Posterior cingulate gyrus (tissue), 11 donors: ENCODE results near the gene TTC19.
"Not testable (repeated sequence)": the region's sequence is repeated elsewhere in the genome, so short reads cannot be mapped to it uniquely, and the experiment has no call there.

Experiments
- DNase-seq, 10 donors: peaks; one replicate each; pipeline versions ENCODE4 v3.0.0 to v3.0.0-alpha.2; 2020 to 2021; ENCODE audit warnings: mixed read lengths in 3 of 10
- intact Hi-C: fragments of 100-400 bp; cut with DNase I; formaldehyde crosslinking; loops from one replicate; pipeline ENCODE4 v1.15.1; 2023

Gene TTC19

DNA sequence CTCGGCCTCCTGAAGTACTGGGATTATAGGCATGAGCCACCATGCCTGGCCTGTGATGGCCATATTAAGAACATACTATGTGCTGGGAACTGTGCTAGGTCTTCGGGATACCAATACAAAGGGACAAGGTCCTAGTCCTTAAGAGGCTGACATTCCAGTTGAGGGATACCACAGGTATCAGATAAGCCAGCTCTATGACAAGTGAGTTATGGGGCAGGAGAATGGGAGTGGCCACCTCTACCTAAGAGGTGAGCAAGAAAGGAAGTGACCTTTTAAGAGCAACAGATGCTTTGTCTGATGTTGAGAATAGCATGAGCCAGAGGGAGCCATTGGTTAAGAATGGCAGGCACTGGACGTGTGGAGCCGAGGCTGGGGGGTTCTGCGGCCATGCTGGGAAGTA is 27.7 kb upstream of the TTC19 start:
- no peak for DNase-seq
- intact Hi-C loops = no loop called here

- DNase-seq = no peak
- intact Hi-C loops = no loop called here
Observed at GRCh38 chr17:15972497-15972951, 27.1 kb upstream of the TTC19 start.

DNA sequence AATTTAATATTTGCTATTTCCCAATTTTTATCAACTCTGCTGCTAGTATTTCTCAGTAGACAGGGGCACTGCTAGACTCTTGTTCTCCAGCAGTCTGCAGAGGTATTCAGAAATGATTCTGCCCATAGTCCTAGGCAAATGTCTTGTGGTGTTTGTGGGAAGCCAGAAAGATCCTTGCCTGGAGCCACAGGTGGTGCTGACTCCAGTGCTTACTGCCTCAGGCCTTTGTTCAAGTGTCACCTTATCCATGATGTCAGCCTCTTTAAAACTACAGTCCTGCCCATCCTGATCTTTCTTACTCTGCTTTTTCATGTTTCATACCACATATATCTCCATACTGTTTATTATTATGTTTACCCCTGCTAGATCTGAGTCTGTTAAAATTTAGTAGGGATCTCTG is 26.6 kb upstream of the TTC19 start:
- no peak for DNase-seq
- intact Hi-C loops = no loop called here

- intact Hi-C loops = no loop called here
- no peak for DNase-seq
Observed at GRCh38 chr17:15973834-15974233, 25.8 kb upstream of the TTC19 start.

- no peak for DNase-seq
- intact Hi-C loops = no loop called here
Observed at GRCh38 chr17:15977894-15978293, 21.7 kb upstream of the TTC19 start.

DNA sequence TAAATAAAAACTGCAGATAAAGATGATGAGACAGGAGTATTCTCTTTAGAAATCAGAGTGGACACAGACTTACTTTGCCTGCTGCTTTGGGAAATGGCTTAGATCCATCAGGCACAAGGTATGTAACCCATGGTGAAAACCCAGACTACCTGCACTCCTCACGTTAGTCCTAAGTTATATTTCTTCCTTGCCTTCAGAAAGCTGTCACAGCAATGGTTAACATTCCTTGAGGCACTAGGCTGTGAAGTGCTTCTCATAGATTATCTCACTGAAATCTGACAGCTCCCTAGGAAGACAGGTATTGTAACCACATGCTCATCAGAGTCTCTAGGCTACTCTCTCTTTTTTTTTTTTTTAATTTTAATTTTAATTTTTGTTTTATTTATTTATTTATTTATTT is 21.0 kb upstream of the TTC19 start:
- intact Hi-C loops = no loop called here

DNA sequence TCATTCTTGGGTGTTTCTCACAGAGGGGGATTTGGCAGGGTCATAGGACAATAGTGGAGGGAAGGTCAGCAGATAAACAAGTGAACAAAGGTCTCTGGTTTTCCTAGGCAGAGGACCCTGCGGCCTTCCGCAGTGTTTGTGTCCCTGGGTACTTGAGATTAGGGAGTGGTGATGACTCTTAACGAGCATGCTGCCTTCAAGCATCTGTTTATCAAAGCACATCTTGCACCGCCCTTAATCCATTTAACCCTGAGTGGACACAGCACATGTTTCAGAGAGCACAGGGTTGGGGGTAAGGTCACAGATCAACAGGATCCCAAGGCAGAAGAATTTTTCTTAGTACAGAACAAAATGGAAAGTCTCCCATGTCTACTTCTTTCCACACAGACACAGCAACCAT is 20.6 kb upstream of the TTC19 start:
- intact Hi-C loops, DNase-seq: not testable (repeated sequence)

More for the DNA sequence above, 21.0 kb upstream of the TTC19 start:
- no peak for DNase-seq

DNA sequence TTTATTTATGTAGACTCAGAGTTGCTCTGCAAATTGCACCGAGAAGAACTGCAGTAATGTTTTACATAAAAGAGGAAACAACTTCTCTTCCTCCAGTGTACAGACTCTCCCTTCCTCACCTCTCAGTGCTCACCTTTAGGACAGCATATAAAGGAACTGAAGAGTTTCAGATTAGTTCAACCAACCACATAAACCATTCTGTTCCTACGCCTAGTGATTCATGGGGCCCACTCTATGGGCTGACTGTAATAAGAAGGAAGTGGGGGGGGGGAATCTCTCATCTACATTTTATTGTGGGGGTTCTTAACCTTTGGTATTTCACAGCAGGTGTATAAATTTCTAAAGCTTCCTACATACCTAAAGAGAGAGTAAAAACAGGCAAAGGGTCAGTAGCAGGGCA is 18.4 kb upstream of the TTC19 start:
- intact Hi-C loops = no loop called here
- no peak for DNase-seq

DNA sequence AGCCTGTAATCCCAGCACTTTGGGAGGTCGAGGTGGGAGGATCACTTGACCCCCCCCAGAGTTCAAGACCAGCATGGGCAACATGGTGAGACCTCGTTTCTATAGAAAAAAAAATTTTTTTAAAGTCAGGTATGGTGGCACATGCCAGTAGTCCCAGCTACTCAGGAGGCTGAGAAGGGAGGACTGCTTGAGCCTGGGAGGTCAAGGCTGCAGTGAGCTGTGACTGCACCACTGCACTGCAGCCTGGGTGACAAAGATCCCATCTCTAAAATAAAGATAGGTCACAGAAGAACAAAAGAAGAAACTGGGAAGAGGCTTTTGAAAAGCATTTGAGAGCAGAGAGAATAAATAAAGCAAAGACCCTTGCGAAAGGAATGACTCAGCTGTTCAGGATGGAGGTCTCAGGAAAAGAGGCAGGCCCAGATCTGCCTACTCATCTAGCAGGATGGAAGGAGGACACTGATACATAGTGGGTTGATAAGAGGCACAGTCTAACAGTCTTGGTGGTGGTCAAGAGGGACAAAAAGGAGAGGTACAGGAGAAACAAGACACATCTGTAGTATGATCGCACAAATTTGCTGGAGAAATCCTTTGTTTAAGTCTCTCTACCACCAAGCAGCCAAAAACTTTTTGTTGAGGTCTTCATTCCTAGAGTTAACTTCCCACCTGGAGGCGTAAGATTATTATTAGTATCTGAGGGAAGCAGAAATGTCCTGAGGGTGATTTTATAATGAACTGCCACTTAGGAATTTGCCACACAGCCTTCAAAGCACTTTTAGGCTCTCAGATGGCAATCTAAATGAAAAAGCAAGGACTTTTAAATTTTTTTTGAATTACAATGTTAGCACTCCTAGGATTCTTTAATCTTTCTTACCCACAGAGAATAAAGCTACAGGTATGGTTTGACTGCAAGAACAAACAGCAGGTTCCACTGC is 17.7 kb upstream of the TTC19 start:
- intact Hi-C loops = no loop called here
- DNase-seq = no peak

DNA sequence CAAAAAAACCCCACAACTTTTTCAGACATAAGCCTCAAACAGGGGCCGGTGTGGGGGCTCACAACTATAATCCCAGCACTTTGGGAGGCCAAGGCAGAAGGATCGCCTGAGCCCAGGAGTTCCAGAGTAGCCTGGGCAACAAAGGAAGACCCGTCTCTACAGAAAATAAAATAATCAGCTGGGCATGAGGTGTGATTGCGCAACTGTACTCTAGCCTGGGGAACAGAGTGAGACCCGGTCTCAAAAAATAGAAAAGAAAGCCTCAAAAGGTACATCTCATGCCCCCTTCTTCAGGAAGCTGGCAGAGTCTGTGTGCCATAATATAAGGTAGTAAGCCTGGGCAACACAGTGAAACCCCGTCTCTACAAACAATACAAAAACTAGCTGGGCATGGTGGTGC is 3.3 kb upstream of the TTC19 start:
- intact Hi-C loops = no loop called here
- no peak for DNase-seq

- DNase-seq = no peak
- intact Hi-C loops = loop anchor here (2.0 kb wide), 3 partner anchors 53 to 217 kb away; partner anchors contain the start of genes ADORA2B and NCOR1
Observed at GRCh38 chr17:15998031-15998562, 1.5 kb upstream of the TTC19 start.

DNA sequence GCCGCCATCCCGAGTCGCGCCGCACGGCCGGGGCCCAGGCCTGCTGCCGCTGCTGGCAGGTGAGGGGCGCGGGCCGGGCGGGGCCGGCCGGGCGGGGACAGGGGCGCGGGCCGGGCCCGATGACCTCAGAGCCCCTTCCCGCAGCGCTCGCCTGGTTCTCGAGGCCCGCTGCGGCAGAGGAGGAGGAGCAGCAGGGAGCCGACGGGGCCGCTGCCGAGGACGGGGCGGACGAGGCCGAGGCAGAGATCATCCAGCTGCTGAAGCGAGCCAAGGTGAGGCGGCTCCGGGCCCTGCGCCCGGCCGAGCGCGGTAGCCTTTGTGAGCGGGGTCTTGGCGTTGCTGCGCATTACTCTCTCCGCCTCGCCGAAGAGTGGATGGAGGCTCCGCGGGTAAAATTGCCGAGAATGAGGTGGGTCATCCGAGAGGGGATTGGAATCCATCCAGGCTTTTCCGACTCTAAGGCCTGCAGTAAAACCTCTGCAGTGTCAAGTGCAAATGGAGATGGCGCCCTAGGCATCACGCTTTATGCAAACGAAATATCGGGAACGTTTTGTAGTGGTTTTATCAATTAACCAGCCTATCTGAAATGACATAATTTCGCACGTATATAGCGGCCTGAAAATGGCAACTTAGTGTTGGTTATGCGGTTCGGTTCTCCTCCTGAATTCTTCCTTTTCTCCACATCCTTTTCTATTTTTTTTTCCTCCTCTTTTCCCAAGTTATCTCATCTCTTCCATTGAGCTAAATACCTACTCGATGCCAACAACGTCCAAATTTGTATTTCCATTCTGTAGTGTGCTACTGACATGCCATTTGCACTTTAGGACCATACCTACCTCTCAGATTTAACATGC is 577 bp downstream of the TTC19 start:
- intact Hi-C loops = loop anchor here (2.0 kb wide), 3 partner anchors 55 to 215 kb away; partner anchors contain the start of genes ADORA2B and NCOR1
- DNase-seq = peak in 5 of 10 donors; percentile 6 to 73 (median 17)

DNA sequence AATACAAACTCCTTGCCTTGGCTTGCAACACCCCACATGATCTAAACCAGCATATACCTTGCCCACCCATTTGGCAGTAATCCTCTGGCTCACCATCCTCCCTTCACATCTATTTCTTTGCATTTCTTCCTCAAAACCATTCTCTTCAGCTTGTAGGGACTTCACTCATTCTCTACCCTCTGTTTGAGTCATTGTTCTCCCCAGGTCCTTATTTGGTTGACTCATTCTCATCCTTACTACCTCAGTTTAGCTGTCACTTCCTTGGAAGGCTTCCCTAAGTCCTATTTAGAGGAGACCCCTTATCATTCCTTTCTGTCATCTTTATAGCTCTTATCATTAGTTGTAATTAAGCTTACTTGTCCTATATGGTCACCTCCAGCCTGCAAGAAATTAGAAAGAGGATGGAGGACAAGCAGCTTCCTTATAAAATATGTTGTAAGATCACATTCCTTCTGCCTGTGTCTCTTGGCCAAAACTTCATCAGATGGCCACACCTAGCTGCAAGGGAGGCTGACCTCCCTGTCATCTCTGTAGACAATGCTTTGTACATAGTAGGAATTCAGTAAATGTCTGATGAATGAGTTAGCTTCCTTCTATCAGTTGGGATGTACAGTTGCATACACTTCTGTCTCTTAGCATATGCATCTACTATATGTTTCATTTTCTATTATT is 1.7 kb downstream of the TTC19 start:
- intact Hi-C loops = no loop called here
- no peak for DNase-seq

DNA sequence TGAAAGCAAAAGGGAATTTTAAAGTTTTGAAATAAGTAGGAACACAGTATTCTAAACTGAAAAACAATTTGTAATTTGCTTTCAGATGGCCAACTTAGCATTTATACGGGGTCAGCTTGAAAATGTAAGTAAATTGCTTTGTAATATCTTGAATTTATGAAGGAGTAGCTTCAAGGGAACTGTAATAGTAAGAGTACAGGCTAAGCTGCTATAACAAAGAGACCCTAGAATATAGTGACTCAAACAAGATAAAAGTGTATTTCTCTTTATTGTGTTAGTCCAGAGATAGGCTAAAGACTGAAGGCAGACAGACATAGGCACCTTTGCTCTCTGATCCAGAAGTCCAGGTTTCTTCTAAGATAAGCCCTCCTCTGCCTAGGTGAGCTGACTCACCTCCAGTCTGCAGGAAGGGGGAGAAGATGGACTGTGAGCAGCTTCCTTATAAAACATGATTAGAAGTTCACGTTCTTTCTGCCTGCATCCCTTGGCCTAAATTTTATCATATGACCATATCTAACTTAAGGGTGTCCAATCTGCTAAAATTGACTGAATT is 3.2 kb downstream of the TTC19 start:
- no peak for DNase-seq
- intact Hi-C loops = no loop called here

DNA sequence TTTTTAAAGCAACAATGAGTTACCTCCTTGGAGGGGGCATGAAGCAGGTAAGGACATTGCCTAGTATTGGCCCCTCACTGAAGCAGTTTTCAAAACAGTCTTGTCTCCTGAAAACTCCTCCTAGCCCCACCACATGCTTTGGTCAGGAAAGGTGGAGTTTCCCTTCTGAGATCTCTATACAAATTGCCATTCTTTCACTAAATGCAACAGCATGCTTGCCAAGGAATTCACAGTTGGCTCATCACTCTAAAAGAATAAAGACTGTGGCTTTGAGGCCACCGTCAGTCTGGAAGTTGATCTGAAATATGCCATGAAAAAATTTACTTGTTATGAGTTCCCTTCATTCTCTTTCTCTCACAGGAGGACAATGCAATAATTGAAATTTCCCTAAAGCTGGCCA is 4.2 kb downstream of the TTC19 start:
- DNase-seq = no peak
- intact Hi-C loops = no loop called here

- intact Hi-C loops = no loop called here
- no peak for DNase-seq
Observed at GRCh38 chr17:16005636-16006035, 6.0 kb downstream of the TTC19 start.

DNA sequence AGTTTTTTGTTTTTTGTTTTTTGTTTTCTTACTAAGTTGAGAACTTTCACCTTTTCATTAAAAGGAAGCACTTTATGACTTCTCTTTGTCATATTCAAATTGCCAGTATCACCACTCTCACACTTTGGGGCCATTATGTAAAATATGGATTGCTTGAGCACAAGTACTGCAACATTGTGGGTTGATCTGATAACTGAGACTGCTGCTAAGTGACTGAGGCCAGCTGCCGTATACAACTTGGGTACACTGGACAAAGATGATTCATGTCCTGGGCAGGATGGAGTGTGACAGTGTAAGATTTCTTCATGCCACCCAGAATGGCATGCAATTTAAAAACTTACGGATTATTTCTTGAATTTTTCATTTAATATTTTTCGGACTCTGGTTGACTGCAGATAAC is 7.8 kb downstream of the TTC19 start:
- DNase-seq = no peak
- intact Hi-C loops = no loop called here

DNA sequence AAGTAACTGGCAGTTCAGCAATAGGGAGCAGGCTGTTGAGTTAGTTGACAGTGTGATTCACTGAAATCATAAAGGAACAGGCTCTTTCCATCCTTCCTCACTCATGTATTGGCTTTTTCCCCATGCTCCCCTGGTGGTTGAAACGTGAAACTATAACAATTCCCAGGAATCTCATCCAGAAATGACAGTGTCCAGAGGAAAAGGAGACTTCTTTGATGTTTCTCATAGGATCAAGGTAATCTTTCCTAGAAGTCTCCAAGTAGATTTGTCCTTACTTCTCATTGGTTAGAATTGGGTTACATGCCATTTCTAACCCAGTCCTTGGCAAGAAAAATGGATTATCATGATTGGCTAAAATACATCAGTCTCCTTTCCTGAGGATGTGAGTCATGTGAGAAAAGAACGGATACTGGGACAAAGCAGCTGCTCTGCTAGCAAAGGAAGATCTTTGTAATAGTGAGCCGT is 14.4 kb downstream of the TTC19 start:
- intact Hi-C loops = no loop called here

GRCh38 chr17:16019347-16019746 is 19.7 kb downstream of the TTC19 start:
- intact Hi-C loops = no loop called here
- DNase-seq = no peak

More for the DNA sequence above, 14.4 kb downstream of the TTC19 start:
- DNase-seq = no peak

DNA sequence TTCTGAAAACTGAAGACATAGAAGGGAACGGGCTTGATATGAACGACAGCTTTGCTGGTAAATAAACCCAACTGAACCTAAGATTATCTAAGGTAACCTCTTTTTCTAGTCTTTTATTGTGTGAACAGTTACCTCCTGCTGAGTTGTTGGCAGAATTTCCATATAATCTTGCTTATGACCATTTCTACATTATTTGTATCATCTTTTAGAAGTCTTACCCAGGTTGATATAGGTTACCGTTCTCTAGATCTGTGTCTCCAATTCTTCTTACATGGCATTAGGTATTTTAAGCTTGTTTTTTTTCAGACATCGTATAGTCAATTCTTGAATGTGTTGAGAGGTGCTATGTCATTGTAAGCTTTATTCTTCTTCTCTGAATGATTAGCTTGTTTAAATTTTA is 24.3 kb downstream of the TTC19 start:
- intact Hi-C loops = no loop called here
- no peak for DNase-seq
